Activated T-cell treated with anti-CD3 and anti-CD28 coated beads for 48 hours (primary cell): Measurements from ENCODE around the gene CCDC171.

Experiments
- DNase-seq: peaks from one replicate; pipeline ENCODE4 v3.0.0-alpha.2; 2020; ENCODE audit warnings: low read depth

Gene CCDC171

DNA sequence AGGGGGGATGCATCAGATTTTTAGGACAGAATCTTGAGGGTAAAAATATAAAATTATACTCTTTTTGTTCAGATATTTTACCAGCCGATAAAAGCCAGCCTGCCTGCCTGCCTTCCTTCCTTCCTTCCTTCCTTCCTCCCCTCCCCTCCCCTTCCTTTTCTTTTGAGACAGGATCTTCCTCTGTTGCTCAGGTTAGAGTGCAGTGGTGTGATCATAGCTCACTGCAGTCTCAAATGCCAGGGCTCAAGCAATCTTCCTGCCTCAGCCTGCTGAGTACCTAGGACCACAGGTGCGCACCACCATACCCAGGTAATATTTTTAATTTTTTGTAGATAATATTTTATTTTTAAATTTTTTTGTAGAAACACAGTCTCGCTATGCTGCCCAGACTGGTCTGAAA, 330.0 kb downstream of the CCDC171 start:
- DNase-seq: no peak

DNA sequence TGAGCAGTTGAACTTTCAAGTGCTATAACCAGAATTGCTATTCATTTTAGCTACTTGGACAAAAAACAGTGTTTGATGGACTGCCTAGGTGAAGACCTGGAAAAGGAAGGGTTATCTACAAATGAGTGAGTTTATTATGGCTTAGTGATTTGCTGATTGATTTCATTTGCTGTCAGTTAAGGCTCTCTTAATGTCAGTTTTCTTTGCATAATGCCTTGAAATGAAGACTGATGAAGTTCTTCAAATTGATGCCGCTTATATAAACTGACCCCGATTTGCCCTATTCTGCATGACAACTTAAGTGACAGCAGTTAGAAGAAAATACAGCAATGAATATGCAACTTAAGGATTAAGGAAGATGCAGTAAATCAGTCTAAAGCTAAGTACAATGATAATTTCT, 332.6 kb downstream of the CCDC171 start:
- no peak for DNase-seq

DNA sequence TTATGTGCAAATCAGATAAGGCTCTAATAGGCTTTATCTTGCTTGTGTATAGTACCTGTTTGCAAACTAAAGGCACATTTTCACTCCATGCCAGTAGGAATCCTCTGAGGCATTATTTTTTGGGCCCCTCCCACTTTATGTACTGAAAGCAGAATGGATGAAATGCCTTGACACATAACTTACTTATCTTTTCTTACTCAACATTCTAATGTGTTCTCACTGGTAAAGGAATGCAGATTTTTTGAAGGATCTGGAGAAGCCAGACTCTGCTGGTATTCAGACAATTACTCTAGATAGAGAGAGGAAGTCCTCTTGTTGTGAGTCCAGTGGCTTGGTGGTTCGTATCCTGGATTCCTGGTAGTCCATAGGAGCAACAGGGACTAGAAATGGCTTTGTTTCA, 336.7 kb downstream of the CCDC171 start:
- DNase-seq: no peak

DNA sequence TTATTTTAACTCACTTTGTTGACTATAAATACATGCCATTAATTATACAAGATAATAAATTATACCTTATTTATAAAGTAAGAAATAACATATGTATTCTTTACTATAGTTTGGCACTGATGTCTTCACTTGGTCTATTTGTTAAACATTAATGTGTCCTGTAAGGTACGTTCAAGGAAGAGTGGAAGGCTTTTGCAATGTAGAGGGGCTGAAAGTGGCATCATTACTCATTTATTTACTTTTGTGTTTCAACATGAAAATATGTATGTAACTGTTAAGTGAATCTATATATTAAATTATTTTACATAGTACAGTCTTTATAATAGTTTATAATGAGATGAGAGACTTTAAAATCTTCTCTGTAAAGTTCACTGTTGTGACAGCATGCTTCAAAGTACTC, 348.7 kb downstream of the CCDC171 start:
- DNase-seq: no peak

DNA sequence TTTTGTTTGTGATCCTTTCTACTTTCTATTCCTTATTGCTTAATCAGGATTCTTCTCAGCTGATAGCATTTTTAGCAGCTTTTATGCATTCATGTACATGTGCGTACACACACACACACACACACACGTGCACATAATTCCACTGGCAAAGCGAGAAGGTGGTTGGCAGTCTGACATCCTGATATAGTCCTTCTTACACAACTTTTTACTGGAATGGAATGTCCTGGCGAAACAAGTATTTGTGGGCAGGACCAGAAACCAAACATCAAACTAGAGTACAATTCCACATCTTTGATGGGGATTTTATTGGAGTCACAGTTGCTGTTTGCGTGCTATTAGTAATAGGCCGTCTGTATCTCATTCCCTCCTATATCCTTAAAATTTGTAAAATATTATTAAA, 356.5 kb downstream of the CCDC171 start:
- no peak for DNase-seq

DNA sequence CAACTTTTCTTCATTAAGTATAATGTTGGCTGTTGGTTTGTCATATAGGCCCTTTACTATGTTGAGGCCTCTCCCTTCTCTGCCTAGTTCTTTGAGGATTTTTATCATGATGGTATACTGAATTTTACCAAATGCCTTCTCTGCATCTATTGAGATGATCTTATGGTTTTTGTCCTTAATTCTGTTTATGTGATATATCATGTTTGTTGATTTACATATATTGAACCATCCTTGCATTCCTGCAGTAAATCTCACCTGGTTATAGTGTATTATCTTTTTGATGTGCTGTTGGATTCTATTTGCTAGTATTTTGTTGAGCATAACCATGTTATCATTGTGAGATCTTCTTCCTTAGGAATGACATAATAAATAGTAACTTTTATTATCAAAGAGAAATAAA, 362.9 kb downstream of the CCDC171 start:
- DNase-seq: no peak

DNA sequence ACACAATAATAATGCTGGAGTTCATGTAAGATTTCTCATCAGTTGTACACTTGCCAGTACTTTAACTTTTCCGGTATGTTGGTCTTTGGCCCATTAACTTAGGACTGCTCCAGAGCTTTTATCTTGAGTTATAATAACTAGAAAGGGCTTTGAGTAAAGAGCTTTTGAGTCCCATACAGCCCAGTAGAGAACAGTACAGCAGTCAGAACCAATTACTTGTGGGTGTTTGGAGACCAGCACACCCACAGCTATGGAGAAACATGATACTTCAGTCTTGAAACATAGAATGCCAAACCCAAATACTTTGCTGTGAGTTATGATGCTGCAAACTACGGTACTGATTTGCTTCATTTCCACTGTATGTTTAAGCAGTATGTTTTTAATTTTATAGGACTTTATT, 374.3 kb downstream of the CCDC171 start:
- DNase-seq: no peak

DNA sequence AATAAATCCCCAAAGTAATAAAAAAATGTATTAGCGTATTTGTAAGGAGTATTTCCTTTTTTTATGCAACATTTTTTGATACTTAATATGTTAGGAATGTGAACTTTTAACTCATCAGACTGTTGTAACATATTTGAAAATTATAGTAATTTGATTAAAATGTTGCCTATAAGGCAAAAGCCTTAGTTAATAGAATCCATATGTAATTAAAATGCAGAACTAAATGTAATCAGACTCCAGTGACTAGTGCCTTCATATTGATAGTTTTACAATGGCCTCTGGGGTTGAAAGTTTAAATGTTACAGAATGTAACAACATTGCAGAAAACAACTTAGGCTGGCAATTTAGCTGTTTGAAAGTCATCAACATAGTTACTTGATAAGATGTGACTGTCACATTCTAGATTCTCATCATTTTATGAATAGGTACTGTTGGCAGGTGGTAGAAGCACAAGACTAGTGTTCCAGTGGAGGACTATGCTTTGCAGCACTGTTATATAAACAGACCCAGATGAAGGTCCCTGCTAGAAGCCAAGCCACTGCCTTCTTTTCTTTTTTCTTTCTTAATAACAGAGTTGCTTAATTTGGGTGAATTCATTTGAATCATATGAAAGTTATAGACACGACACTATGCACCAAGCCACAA, 382.9 kb downstream of the CCDC171 start:
- no peak for DNase-seq

DNA sequence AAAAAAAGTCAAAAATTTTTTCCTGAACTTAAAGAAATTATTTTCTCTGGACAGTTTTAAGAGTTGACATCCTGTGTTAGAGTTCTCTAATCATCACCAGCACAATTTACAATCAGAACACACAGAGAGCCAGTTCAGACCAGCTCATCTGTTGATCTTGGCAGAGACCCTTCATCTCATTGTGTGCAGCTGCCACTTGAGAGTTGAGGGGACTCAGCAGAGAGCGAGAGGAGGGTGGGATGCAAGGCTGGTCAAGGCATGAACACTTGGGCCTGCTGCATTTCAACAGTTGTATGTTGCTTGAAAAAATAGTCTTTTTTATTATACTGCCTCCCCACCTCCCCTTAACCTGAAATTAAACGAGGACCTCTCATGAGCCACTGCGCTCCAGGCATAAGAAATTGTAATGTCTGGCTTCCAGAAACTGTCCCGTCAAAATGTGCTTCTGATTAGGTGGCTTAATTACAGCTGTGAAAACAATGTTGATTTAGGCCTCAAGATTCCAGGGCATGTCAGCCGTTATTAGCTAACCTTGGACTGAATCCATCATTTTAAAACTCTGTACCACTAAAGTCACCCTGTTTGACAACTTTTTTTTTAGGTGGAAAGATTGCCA, 383.6 kb downstream of the CCDC171 start:
- DNase-seq: no peak

DNA sequence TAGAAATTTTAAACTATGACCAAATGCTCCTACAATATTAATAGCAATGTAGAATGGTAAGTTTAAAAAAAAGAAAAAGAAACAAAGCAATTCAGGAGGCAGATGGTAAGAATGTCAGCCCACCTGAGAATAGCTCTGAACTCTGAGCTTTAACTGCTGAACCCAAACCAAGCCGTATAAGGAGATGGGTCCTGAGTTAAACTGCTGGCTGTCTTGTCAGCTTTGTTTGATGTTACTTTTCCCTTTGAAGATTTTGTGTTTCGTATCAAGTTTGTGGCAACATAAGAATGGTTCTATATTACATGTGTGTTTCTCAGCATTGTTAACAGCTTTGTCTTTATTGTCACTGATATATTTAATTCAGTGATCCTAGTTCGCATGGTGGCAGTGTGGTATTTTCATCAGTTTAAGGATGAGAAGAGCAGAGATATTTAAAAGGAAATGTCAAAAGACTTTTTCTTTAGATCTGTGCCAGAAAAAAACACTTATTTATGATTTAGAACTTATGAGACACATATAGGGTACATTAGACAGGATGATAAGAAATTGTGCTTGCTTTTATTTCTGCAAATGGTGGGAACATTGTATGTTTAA, 390.1 kb downstream of the CCDC171 start:
- no peak for DNase-seq

DNA sequence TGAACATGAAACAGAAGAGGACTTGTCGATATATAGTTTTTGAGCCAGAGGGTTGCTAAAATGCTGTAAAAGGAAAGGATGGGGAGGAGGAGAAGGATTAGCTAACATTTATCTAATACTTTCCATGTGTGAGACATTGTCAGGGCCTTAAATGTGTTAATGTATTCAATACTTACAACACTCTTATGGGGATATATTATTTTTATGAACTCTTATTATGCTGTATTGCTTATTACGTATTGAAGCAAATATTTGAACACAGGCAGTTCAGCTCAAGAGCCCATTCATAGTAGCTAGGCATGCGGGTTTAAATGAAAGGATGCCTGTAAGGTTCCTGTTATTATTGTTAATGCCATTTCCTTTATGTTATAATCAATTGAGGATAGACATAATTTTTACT, 391.5 kb downstream of the CCDC171 start:
- no peak for DNase-seq

DNA sequence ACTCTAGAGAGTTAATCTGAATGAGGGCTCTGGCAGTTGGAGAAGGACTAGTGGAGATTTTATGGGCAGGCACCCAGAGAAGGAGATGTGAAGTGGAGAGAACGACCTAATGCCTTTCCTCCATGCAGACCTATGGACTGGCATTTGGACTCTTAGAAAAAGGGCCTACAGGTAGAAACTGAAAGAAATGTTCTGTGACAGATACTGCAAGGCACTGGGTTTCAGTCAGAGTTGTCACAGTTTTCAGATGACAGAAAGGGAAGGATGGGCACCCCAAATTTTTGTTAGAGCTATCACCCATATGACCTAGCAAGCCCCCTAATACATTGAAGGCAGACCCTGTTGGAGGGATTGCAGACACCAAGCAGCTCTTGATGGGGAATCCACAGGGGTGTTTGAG, 406.8 kb downstream of the CCDC171 start:
- DNase-seq: no peak

DNA sequence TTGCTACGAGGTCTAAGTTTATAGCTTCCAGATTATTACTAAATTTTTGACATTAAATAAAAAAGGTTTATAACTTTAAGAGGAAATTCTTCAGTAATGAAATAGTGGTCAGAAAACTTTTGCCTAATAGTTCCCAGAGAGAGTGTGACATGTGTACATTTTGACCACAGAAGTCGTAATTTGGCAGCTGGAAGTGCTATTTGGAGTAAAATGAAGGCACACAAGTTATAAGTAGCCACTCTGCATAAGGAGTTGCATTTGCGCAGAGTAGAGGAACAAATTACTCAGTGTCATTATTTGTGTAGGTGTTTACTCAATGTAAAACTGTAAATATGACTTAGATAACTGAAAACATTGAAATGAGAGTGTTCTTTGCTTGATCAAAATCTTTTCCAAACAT, 408.4 kb downstream of the CCDC171 start:
- no peak for DNase-seq

DNA sequence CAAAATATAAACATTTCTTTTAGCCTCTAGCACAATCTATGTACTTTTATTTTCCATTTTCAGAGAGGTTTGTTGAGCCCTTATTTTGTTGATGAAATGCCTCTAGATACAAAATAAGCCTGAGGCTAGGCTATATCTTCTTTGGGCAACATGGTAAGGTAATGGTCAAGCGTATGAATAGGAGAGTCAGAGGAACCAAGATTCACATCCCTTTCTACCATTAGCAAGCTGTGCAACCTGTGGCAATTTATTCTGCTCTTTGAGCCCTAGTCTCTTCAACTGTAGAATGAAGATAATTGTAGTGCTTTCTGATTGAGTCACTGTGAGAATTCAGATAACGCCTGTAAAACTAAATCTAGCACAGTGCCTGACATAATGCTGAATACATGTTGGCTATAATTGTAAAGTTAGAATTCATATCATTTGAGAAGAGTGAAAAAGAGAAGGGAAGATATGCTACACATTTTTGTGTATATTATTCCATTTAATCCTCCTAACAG, 412.5 kb downstream of the CCDC171 start:
- DNase-seq: no peak

DNA sequence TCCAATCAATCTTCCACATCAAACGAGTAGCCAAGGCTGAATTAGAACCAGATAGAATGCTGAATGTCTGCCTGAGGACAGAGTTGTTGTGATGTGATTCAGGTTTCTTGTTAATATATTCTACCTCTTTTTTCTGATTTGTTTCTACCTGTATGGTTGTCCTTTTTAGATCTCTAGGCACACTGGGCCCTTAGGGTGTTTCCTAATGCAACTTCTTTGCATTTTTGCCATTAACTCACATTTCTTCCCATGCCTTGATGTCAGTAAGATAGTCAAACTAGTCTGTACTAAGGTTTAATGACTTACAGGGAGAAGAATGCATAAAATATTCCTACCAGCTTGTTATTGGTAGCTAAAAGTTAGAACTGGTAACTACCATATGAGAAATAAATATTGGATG, 413.6 kb downstream of the CCDC171 start:
- DNase-seq: no peak

DNA sequence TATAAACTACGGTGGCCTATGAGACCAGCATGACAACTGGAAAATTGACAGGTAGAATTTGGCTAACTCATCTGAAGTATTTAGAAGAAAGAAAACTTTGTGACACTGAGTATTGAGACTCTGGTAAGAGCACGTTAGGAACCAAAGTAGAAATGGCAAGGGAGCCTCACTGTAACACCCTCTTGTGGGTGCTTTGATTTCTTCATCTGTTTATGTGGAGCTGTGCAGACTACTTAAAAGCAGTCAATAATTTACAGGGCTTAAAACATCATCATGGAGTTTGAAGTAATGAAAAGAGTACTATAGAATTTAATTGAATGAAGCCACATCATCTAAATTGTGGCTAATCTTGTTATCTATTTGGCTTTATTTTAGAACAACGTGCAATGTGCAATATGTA, 414.2 kb downstream of the CCDC171 start:
- DNase-seq: no peak

DNA sequence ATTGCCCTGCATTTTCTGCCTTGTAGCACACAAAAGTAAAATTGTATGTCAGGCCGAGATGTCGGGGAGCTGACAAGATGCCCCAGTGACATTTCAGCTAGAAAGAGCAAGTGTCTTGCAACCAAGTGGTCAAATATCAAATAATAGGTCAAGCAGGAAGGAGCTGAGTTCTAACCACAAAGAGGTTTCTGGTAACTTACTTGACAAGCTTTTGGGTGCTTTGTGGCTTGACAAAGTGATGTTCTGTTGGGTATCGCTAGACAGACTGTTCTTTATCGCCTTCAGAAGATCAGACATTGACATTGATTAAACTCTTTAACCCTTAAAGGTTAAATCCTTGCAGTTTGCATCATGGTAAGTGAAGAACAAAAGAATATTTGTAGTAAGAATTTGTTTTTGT, 419.9 kb downstream of the CCDC171 start:
- DNase-seq: no peak

DNA sequence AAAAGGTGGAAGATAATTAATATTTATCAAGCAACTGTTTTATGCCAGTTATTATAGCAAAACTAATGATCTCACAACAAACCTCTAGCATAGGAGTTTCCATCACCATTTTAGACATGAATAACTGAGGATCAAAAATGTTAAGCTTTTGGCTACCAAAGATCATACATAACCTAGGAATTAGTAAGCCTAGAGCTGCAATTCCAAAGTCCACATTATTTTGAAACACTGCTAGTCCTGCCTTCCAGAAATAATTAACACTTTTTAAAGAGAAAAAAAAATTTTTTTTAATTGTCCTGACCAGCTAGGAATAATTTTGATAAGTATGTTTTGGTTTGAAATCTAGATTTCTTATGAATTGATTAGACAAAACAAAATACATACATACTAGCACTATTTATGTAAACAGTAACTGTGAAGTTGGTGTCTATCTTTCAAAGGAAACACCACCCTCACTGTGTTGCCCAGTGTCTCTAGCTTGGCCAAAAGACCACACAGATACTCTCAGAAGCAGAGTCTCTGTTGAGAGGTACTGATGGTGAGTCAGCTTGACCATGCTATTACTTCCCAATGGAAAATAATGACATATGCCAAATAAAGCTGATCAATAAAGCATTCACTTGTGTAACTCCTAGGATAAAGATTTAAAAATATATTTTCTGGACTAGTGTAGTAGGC, 422.4 kb downstream of the CCDC171 start:
- DNase-seq: no peak

DNA sequence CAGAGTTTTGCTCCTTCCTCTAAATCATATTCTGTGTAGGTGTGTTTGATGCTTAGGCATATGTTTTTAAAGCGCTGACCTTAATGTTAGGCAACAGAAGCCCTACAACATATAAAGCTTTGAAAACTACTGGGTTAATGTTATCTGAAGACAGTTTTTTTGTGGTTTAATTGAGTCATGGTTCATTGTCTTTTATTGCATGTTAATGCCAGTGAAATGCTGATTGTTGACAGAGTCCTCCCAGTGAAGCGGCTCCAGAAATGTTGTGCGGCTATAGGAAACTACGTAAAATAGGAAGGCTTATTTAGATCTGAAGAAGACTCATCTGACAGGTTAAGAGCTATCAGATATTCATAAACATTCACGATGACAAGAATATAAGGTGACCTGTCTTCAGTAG, 424.6 kb downstream of the CCDC171 start:
- DNase-seq: no peak

DNA sequence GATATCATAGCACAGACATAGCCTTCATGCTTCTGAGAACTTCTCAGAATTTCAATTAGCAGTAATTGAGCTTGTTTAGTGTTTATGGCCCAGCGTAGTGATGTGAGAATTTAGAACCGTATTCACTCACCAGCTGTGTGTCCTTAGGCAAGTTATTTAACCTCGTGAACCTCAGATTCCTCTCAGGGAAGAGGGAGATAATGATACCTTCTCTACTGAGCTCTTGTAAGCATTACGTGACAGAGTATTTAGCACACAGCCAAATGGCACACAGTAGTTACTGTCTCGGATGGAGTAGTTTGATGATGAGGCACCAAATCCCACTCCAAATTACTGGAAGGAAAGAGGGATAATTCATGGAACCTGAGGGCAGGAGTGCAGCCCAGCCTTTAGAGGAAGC, 429.3 kb downstream of the CCDC171 start:
- DNase-seq: no peak

DNA sequence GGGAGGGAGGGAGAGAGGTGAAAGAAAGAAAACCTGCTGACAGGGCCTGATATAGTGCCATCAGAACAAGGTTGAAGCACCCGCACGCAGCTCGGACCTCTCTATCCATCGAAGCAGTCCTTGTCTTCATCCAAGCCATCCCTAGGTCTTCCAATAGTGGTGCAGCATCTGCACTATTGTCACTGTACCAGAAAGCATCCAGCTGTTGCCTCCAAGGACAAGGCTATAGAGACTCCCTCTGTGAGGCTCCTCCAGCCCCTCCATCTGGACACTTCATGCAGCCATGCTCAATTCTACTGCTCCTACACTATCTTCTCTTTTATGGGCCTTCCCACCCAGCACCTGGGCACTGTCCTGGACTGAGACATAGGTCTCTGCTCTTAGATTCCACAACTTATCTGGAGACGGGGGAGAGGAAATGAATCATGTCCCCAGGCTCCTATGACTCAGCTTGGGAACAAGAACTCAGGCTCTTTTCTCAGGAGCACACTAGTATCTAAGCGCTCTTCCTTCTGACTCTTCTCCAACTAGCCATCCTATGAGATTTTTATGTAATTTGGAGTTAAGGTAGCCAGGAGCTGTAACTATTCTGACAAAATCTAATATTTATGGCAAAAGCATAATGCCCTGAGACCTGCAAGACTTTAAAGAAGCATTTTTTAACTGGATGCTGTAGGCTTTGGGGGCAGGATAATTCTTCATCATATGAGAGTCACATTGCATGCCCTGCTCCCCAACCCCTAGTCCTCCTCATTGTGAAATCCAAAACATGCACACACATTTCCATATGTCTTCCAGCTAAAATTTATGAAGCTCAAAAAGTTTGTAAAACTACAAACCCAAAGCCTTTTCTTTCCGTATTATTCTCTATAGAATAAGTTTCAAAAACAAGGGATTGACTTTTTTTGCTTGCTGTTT, 446.8 kb downstream of the CCDC171 start:
- DNase-seq: no peak

DNA sequence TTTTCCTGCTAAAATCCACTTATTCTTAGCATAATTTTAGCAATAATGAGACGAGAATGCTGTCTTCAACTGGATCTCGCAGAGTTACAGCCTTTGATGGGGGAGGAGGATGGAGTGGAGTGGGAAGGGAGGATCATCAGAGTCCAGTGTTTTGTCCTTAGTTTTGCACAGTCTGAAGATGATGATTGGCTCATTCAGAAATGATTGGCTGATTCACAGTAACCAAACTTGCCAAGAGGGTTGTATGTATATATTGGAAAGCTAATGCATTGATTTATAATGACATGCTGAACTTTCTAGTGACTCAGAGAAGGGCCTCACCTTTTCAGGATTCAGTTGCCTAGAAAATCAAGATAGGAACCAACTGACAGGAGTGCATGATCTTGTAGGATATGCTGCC, 448.0 kb downstream of the CCDC171 start:
- DNase-seq: no peak
